ENCODE data around the gene KCNK6. TPM values are rescaled to one million over a fixed set of nuclear protein-coding genes. Genes with fewer than 3 reads are reported as not detected.

The KCNK6 gene
- total RNA-seq, 1 donor from 2014 or later, result 22.8 TPM

GRCh38 chr19:38351865-38352395, 32.3 kb downstream of the KCNK6 start:
- Histone ChIP-seq H3K4me3 (no peak overlapping the region), H3K27ac (no peak overlapping the region), H3K27me3 (no peaks in the 10 kb centered on the region), H3K4me1 (no peaks in the 10 kb centered on the region), H3K36me3 (no peaks in the 10 kb centered on the region), H3K9me3 (no peaks in the 10 kb centered on the region)
- TF ChIP-seq, protein P1, sequence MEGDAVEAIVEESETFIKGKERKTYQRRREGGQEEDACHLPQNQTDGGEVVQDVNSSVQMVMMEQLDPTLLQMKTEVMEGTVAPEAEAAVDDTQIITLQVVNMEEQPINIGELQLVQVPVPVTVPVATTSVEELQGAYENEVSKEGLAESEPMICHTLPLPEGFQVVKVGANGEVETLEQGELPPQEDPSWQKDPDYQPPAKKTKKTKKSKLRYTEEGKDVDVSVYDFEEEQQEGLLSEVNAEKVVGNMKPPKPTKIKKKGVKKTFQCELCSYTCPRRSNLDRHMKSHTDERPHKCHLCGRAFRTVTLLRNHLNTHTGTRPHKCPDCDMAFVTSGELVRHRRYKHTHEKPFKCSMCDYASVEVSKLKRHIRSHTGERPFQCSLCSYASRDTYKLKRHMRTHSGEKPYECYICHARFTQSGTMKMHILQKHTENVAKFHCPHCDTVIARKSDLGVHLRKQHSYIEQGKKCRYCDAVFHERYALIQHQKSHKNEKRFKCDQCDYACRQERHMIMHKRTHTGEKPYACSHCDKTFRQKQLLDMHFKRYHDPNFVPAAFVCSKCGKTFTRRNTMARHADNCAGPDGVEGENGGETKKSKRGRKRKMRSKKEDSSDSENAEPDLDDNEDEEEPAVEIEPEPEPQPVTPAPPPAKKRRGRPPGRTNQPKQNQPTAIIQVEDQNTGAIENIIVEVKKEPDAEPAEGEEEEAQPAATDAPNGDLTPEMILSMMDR (IDR thresholded peaks at IDR 0.05), result no peak
- intact Hi-C loops (cut with DNase I), result no loop called here
- DNase-seq (ENCODE audit: low spot score in 2 of 2), result no peak

DNA sequence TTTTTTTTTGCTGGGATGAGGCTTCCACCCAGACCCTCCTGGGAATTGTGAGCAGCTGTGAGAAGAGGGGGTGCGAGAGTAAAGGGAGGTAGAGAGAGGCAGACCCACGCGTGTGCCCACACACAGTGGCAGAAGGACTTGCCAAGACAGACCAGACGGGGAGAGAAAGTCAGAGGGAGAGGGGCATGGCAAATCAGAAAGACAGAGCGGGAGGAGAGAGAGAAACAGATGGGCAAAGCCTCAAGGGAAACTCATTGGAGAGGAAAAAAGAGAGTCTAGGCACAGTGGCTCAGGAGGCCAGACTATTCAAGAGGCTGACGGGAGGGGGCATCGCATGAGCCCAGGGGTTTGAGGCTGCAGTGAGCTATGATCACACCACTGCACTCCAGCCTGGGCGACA, 33.0 kb downstream of the KCNK6 start:
- Histone ChIP-seq H3K4me3 (no peak overlapping the region), H3K27me3 (no peaks in the 10 kb centered on the region), H3K4me1 (no peaks in the 10 kb centered on the region), H3K9me3 (no peaks in the 10 kb centered on the region), H3K36me3 (no peaks in the 10 kb centered on the region), H3K27ac (no peak overlapping the region)
- DNase-seq (ENCODE audit: low spot score in 2 of 2), result no peak
- TF ChIP-seq, protein P1 (IDR thresholded peaks at IDR 0.05), result no peak
- intact Hi-C loops (cut with DNase I), result no loop called here

DNA sequence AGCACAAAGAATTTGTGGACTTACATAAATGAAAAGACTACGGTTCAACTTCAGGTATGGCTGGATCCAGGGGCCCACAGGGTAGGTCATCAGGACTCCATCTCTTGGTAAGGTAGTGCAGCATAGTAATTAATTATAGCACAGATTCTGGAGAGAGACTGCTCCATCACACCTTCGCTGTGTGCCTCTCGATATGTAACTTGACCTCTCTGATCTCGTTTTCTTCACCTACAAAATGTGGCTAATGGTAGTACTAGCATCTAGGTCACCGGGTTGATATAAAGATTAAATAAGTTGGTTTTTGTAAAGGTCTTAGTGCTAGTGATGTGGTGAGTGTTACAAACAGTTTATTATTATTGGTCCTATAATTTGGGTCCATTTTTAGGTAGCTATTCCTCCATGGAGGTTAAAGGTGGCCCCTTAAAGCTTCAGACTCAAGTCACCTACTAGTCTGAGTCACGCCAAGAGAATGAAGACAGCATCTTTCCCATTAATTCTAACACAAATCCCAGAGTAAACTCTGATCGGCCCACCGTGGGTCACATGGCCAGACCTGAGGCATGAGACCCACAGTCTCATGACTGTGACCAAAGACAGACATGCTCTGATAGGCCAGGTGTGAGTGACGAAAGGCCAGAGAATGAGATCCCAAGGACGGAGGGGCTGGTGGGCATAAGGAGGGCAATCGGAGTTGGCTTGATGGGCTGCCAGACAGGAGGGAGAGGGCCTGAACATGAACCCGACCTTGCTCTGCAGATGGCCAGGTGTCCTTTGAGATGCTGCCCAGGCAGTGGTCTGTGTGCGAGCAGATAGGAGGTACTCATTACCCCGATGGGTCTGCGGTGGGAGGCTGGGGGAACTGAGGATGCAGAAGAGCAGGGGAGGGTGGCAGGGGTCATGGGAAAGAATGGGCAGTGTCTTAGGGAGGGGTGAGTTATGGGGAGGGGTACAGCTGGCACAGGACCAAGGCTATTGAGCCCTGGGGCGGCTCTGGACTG, 36.4 kb downstream of the KCNK6 start:
- Histone ChIP-seq H3K4me1 (no peaks in the 10 kb centered on the region), H3K27me3 (no peaks in the 10 kb centered on the region), H3K36me3 (no peaks in the 10 kb centered on the region), H3K9me3 (no peaks in the 10 kb centered on the region), H3K4me3 (no peak overlapping the region), H3K27ac (no peak overlapping the region)
- TF ChIP-seq, protein P1 (IDR thresholded peaks at IDR 0.05), result no peak
- intact Hi-C loops (cut with DNase I), result no loop called here
- DNase-seq (ENCODE audit: low spot score in 2 of 2), result no peak

DNA sequence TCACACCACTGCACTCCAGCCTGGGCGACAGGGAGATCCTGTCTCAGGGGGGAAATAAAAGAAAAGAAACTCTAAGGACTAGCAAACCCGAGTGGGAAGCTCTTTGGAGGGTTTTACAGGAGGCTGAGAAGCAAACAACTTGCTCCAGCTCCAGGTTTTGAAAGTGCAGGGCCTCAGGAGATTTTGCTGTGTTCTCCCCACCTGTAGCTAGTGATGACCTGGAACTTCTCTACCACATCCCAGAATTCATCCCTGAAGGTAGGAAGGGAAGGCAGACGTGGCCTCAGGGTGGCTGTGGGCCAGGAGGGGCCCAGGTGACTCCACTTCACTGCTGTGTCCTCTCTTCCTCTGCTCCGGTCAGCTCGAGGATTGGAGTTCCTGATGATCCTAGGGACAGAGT, 38.4 kb downstream of the KCNK6 start:
- Histone ChIP-seq H3K4me1 (peaks cover 0 to 12% of the 10 kb centered on the region in 2 donors), H3K27me3 (no peaks in the 10 kb centered on the region), H3K36me3 (no peaks in the 10 kb centered on the region), H3K4me3 (no peak overlapping the region), H3K9me3 (no peaks in the 10 kb centered on the region), H3K27ac (no peak overlapping the region)
- DNase-seq (ENCODE audit: low spot score in 2 of 2), result no peak
- TF ChIP-seq, protein P1 (IDR thresholded peaks at IDR 0.05), result no peak
- intact Hi-C loops (cut with DNase I), result no loop called here

DNA sequence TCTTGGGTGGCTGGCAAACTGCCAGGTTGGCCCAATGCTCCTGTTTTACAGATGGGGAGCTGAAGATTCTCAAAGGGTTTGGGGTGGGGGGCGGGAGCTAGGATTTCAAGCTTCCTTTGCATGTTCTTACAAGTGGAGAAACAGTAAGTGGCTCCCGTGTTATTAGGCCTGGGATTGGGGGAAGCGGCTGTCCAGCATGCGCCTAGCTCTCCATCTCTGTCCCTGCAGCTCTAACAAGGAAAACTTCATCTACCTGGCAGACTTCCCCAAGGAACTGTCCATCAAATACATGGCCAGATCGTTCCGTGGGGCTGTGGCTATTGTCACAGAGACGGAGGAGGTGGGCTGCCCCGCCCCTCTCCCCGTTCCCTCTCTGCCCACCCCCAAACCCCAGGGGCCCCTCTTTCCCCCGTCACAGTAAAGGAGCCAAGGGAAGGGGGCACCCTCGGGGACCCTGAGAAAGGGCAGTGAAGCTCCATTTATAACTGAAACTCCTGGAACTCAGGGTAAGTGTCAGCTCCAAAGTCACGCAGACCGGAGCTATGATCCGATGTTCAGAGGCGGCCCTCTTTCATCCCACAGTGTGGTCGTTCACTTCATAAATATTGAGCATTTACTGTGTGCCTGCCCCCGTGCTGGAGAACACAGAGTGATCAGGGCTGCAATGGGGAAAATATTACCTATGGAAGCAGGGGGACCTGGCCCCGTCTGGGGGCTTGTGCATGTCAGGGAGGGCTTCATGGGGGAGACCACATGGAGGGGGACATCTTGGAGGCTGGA, 39.8 kb downstream of the KCNK6 start:
- H3K9me3 ChIP-seq, result no peaks in the 10 kb centered on the region
- intact Hi-C loops (cut with DNase I), result no loop called here
- TF ChIP-seq, protein P1 (IDR thresholded peaks at IDR 0.05), result no peak
- no peak overlapping the region for H3K27ac ChIP-seq
- H3K4me1 ChIP-seq, result peaks cover 0 to 12% of the 10 kb centered on the region in 2 donors
- no peak for DNase-seq (ENCODE audit: low spot score in 2 of 2)
- H3K27me3 ChIP-seq, result no peaks in the 10 kb centered on the region
- no peaks in the 10 kb centered on the region for H3K36me3 ChIP-seq
- no peak overlapping the region for H3K4me3 ChIP-seq

Measured in ascending aorta (tissue), 2 donors.